ENCODE results near the gene TRIM44. TPM values are rescaled to one million over a fixed set of nuclear protein-coding genes. Genes with fewer than 3 reads are reported as not detected.
"Not testable (repeated sequence)": the region's sequence is repeated elsewhere in the genome, so short reads cannot be mapped to it uniquely, and the experiment has no call there.

The TRIM44 gene
- total RNA-seq, 1 donor from 2014 or later = 13.5 TPM

GRCh38 chr11:35746356-35747153 is 84.0 kb downstream of the TRIM44 start:
- DNase-seq (ENCODE audit: low spot score in 2 of 2) = no peak

GRCh38 chr11:35747668-35748067 is 85.1 kb downstream of the TRIM44 start:
- FAIRE-seq = no peak
- DNase-seq (ENCODE audit: low spot score in 2 of 2) = no peak

More at GRCh38 chr11:35746356-35747153, 84.0 kb downstream of the TRIM44 start:
- FAIRE-seq = no peak

- no peak for FAIRE-seq
- DNase-seq (ENCODE audit: low spot score in 2 of 2) = no peak
These were observed 86.1 kb downstream of the TRIM44 start for GRCh38 chr11:35748644-35749043.

- FAIRE-seq (no peak), DNase-seq (ENCODE audit: low spot score in 2 of 2) (no peak)
These were observed 87.7 kb downstream of the TRIM44 start for GRCh38 chr11:35750315-35750714.

GRCh38 chr11:35750981-35751663 is 88.5 kb downstream of the TRIM44 start:
- DNase-seq (ENCODE audit: low spot score in 2 of 2) = no peak
- FAIRE-seq = no peak

- DNase-seq (ENCODE audit: low spot score in 2 of 2) = no peak
- no peak for FAIRE-seq
These were observed 89.1 kb downstream of the TRIM44 start for GRCh38 chr11:35751664-35752061.

- no peak for FAIRE-seq
- DNase-seq (ENCODE audit: low spot score in 2 of 2) = no peak
These were observed 89.5 kb downstream of the TRIM44 start for GRCh38 chr11:35752115-35752514.

- not testable (repeated sequence) for FAIRE-seq; DNase-seq (ENCODE audit: low spot score in 2 of 2)
These were observed 91.0 kb downstream of the TRIM44 start for GRCh38 chr11:35753573-35753972.

- not testable (repeated sequence) for DNase-seq (ENCODE audit: low spot score in 2 of 2); FAIRE-seq
These were observed 97.4 kb downstream of the TRIM44 start for GRCh38 chr11:35759951-35760350.

GRCh38 chr11:35761899-35762298 is 99.3 kb downstream of the TRIM44 start:
- DNase-seq (ENCODE audit: low spot score in 2 of 2) (no peak), FAIRE-seq (no peak)

- FAIRE-seq (no peak), DNase-seq (ENCODE audit: low spot score in 2 of 2) (no peak)
These were observed 100.7 kb downstream of the TRIM44 start for GRCh38 chr11:35763301-35763700.

GRCh38 chr11:35763765-35764164 is 101.2 kb downstream of the TRIM44 start:
- FAIRE-seq (no peak), DNase-seq (ENCODE audit: low spot score in 2 of 2) (no peak)

- no peak for DNase-seq (ENCODE audit: low spot score in 2 of 2)
- FAIRE-seq = no peak
These were observed 101.8 kb downstream of the TRIM44 start for GRCh38 chr11:35764417-35764816.

GRCh38 chr11:35765211-35765610 is 102.6 kb downstream of the TRIM44 start:
- no peak for FAIRE-seq
- no peak for DNase-seq (ENCODE audit: low spot score in 2 of 2)

GRCh38 chr11:35766651-35767050 is 104.1 kb downstream of the TRIM44 start:
- DNase-seq (ENCODE audit: low spot score in 2 of 2) = no peak
- FAIRE-seq = no peak

- not testable (repeated sequence) for FAIRE-seq; DNase-seq (ENCODE audit: low spot score in 2 of 2)
These were observed 107.8 kb downstream of the TRIM44 start for GRCh38 chr11:35770425-35770824.

GRCh38 chr11:35771722-35772121 is 109.1 kb downstream of the TRIM44 start:
- no peak for FAIRE-seq
- DNase-seq (ENCODE audit: low spot score in 2 of 2) = no peak

GRCh38 chr11:35777241-35777640 is 114.7 kb downstream of the TRIM44 start:
- FAIRE-seq; DNase-seq (ENCODE audit: low spot score in 2 of 2): not testable (repeated sequence)

- FAIRE-seq; DNase-seq (ENCODE audit: low spot score in 2 of 2): not testable (repeated sequence)
These were observed 116.4 kb downstream of the TRIM44 start for GRCh38 chr11:35778943-35779342.

GRCh38 chr11:35779409-35779808 is 116.8 kb downstream of the TRIM44 start:
- DNase-seq (ENCODE audit: low spot score in 2 of 2) (no peak), FAIRE-seq (no peak)

- no peak for FAIRE-seq
- DNase-seq (ENCODE audit: low spot score in 2 of 2) = no peak
These were observed 118.6 kb downstream of the TRIM44 start for GRCh38 chr11:35780951-35781860.

Data from frontal cortex (tissue), 4 donors.